GM19455 (cell line): ENCODE measurements around the gene RASL10B.
"Not testable (repeated sequence)": the region's sequence is repeated elsewhere in the genome, so short reads cannot be mapped to it uniquely, and the experiment has no call there.

Experiments
- ATAC-seq: cut with Tn5 transposase; IDR thresholded peaks from one replicate; pipeline ENCODE4 v1.9.1; 2021; ENCODE audit not compliant: unreplicated experiment

Gene RASL10B, protein sequence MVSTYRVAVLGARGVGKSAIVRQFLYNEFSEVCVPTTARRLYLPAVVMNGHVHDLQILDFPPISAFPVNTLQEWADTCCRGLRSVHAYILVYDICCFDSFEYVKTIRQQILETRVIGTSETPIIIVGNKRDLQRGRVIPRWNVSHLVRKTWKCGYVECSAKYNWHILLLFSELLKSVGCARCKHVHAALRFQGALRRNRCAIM

GRCh38 chr17:35731239-35731916 is at the start of gene RASL10B:
RASL10B (plus strand) TSS chr17:35731639; CDS start chr17:35735185, 3,546 bp downstream.
- ATAC-seq = no peak

- no peak for ATAC-seq
Measured at GRCh38 chr17:35683591-35683990, 47.8 kb upstream of the RASL10B start.

- ATAC-seq = no peak
Measured at GRCh38 chr17:35684055-35684802, 47.2 kb upstream of the RASL10B start.

GRCh38 chr17:35692512-35693210 is 38.8 kb upstream of the RASL10B start:
- ATAC-seq = no peak

DNA sequence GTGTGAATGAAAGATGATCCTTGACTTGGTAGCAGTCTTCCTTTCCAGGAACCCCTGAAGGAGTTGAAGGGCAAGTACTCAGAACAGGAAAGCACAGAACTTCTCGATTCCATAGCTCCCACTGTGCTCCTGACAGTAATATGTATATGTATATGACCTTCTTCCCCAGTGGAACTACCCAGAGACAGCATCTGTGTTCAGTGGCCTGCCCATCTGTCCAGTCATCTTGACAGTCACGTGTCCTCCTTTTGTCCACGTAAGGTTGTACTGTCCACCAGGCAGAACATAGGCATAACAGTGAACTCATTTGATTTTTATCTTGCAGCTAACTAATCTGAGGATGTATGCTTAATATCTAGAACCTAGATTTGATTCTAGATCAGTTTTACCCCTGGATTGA is 37.8 kb upstream of the RASL10B start:
- ATAC-seq = no peak

GRCh38 chr17:35694906-35695305 is 36.5 kb upstream of the RASL10B start:
- no peak for ATAC-seq

DNA sequence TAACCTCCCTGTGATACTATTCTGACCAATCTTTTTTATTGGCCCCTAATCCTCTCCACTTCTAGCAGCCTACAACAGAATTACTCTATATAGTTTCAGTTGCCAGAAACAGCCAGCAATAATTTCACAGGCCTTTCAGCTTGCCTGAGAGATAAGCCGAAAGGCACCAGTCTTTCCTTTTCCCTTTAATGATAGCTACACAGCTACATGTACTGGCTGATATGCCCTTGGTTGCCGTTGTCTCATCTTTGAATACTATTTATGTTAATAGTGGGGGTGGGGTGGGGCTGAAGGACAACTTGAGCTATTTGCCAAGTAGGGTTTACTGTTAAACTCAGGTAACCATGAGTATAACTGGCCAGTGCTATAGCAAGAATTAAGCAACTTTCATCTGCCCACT is 35.8 kb upstream of the RASL10B start:
- ATAC-seq = no peak

DNA sequence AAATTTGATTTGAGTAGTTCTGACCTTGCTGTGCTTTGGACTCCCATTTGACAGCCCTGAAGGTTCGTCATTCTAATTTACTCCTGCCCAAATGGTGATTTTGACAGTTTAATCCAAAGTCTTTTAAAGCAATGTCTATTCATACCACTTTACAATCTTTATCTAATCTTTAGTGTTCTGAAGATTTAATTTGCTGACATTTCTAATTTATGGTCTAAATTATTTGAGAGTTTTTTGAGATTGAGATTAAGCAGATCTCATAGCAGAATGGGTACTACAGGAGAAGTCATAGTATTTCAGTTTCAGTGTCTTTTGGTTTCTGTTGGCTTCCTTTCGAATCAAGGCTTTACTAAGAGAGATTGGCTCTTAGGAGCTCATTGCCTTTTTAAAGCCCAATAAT is 32.6 kb upstream of the RASL10B start:
- ATAC-seq = no peak

DNA sequence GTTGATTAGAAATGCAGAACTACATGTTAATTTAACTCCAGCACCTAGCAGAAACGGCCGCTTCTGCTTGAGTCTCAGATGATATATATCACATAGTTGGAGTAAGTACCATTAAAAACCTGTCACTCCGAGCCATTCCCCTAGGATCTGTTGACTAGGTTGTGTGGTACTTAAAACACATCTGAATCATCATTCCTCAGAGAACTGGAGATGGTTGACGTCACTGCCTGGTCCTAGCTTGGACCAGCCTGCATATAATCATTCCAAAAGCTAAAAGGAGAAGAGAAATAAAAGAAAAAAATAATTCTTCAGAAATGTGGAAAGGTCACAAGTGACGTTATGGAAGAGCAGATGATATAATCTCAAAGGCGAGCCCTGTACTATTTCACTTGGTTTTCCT is 31.3 kb upstream of the RASL10B start:
- ATAC-seq = no peak

GRCh38 chr17:35701491-35701890 is 29.9 kb upstream of the RASL10B start:
- ATAC-seq = no peak

DNA sequence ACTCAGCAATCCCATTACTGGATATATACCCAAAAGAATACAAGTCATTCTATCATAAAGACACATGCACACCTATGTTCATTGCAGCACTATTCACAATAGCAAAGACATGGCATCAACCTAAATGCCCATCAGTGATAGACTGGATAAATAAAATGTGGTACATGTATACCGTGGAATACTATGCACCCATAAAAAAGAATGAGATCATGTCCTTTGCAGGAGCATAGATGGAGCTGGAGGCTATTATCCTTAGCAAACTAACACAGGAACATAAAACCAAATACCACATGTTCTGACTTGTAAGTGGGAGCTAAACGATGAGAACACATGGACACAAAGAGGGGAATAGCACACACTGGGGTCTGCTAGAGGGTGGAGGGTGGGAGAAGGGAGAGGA is 28.1 kb upstream of the RASL10B start:
- not testable (repeated sequence) for ATAC-seq

DNA sequence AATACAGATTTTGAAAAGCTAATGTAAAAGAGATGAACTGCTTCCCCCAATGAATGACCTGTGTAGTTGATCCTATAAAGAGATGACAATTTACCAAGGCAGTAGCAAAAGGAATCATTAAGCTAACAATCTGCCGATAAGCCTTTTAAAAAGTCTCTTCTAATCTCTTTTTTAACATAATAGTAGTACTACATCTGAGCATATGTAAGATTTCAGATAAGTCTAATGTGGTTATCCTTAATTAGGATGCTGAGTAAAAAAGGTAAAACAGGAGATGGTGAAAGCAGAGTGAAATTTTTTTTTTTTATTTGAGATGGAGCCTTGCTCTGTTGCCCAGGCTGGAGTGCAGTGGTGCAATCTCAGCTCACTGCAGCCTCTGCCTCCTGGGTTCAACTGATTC is 26.2 kb upstream of the RASL10B start:
- no peak for ATAC-seq

GRCh38 chr17:35705705-35706104 is 25.7 kb upstream of the RASL10B start:
- ATAC-seq = no peak

DNA sequence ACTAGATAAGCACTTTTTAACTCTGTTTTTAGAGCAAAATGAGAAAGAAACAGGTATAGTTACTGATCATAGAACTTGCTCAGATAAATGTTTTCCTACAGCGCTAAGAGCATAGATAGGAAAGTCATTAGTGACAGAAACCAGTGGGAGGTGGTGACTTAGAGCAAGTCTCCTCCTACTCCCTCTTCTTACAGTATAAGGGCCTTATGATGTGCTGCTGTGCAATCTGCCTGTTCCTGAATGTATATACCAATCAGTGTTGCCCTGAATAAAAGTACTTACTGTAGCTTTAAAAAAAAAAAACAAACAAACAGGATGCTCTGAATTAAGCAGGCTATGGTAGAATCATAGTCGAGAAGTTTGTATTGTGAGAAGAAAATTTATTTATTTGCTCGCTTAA is 23.3 kb upstream of the RASL10B start:
- no peak for ATAC-seq

DNA sequence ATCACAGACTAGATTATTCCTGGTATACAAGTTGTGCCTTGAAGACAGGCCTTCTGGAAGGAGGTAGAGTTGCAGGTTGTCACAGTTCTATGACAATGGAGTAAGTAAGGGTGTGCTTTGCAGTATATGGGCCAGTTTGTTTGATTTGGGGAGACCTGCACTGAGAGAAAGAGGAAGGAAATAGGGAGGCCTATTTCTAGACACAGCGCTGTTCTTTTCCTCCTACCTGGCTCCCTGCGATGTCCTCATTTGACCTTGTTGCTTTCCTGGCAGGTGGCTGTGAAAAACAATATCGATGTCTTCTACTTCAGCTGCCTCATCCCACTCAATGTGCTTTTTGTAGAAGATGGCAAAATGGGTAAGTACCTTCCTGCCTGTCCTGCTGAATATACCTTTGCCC is 22.5 kb upstream of the RASL10B start:
- ATAC-seq = no peak

- ATAC-seq = no peak
Measured at GRCh38 chr17:35709874-35710273, 21.6 kb upstream of the RASL10B start.

DNA sequence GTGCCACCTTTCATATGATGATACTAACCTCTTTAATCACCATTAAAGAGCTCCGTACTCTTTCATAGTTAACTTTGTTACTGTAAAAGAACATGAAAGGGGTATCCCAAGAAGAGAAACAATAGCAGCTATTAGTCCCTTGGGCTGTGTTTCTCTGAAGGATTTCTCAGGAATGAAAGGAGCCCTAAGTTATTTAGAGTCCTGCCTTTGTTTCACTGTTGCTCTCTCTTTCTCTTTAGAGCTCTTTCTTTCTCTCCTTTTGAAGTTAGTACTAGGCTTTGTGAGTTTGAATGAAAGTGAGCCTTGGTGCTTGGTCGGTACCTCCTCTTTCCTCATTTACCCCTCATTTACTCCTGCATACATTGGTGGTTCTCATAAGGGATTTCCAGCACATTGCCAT is 20.5 kb upstream of the RASL10B start:
- ATAC-seq = no peak

DNA sequence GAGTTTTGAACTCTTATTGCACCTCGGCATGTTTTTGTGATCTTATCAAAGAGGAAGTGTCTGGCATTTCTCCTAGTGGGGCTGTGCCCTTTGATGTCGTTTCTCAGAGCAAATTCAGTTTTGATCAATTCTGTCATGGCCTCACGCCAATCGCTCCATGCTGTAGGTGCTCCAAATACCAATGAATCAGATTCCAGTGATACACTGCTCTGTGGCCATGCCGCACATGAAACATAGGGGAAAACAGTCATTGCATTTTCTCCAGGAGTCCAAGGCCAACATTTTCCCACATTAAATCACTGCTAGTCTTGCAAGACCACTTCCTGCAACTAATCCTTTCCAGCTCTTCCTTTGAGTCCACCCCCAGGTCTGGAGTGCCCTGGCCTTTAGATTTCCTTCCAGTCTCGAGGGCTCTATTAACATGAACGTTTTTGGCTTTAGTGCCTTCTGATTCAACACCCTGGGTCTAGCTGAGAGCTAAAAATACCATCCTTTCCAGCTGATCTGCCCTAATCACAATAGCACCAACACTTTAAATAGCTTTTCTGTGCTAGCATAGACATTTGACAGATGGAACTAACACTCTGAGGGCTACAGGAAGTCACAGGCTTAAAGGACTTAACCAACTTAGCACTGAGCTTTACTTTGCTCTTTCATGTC is 18.2 kb upstream of the RASL10B start:
- no peak for ATAC-seq

GRCh38 chr17:35714988-35715387 is 16.5 kb upstream of the RASL10B start:
- no peak for ATAC-seq

- ATAC-seq = no peak
Measured at GRCh38 chr17:35715416-35715815, 16.0 kb upstream of the RASL10B start.

DNA sequence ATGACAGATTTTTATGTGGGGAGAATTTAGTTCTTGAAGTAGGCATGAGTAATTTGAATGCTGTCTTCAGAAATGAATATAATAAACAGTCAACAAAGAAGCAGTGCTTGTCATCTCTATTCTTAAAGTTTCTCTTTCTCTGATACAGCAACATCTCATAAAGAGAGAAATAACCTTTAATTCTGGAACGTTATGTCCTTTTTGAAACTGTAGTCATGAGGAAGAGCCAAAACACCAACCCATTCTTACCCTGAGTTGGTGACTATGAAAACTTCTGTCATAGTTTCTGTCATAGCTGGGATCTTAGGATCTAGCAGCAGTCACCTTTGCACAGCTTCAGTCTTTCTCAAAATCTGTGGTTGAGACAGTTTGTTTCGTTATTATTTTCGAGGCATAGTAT is 15.3 kb upstream of the RASL10B start:
- no peak for ATAC-seq
